ACC112 (cell line): ENCODE results near the gene PLAC8.

Experiments
- H2AFZ ChIP-seq: fragments of 200-600 bp; sonication (generic); one replicate; pipeline ENCODE4 v1.6.0; 2017; ENCODE audit warnings: antibody characterized with exemption, low read length; ENCODE audit not compliant: unreplicated experiment
- H3K27ac ChIP-seq: fragments of 200-600 bp; sonication (generic); 2 replicates; pipeline ENCODE4 v1.5.1; 2014; ENCODE audit warnings: low read depth, mild to moderate bottlenecking, antibody characterized with exemption, low read length, moderate library complexity
- H3K27me3 ChIP-seq: fragments of 200-600 bp; sonication (generic); 2 replicates; pipeline ENCODE4 v1.6.1; 2014; ENCODE audit warnings: mild to moderate bottlenecking, antibody characterized with exemption, low read length, moderate library complexity, mixed read lengths; ENCODE audit not compliant: insufficient read depth
- H3K36me3 ChIP-seq: fragments of 200-600 bp; sonication (generic); 2 replicates; pipeline ENCODE4 v1.6.1; 2016; ENCODE audit warnings: mild to moderate bottlenecking, antibody characterized with exemption, low read length, moderate library complexity, mixed read lengths; ENCODE audit not compliant: insufficient read depth
- H3K4me1 ChIP-seq: fragments of 200-600 bp; sonication (generic); one replicate; pipeline ENCODE4 v1.6.1; 2016; ENCODE audit warnings: low read length, mixed read lengths; ENCODE audit not compliant: insufficient read depth, unreplicated experiment, control insufficient read depth
- H3K4me3 ChIP-seq: fragments of 200-600 bp; sonication (generic); 2 replicates; pipeline ENCODE4 v1.5.1; 2014; ENCODE audit warnings: mild to moderate bottlenecking, low read depth, low read length
- H3K79me2 ChIP-seq: fragments of 200-600 bp; sonication (generic); one replicate; pipeline ENCODE4 v1.6.0; 2016; ENCODE audit warnings: low read length; ENCODE audit not compliant: control insufficient read depth, unreplicated experiment, insufficient read depth

Gene PLAC8

DNA sequence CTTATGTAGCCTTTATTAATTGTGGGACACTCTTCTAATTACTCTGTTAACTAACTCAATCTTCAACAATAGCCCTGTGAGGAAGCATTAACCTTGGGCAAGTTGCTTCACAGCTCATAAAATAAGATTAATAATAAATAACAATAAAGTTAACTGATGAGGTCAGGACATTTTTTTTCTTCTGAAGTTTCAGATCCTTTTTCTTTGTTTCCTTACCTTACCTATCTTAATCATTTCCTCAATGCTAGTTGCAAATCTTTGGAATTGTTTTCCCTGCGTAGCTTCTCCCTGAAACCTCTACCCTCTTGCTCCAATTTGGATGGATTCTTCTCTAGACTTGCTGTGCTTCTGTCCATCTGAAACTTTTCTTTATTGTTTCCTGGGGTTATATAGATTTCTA, 17.5 kb upstream of the PLAC8 start:
- H3K79me2 ChIP-seq = no peaks in the 10 kb centered on the region
- no peak overlapping the region for H3K27ac ChIP-seq
- peaks cover 6% of the 10 kb centered on the region for H3K4me1 ChIP-seq
- H3K27me3 ChIP-seq = no peaks in the 10 kb centered on the region
- H2AFZ ChIP-seq = no peak overlapping the region
- H3K4me3 ChIP-seq = no peak overlapping the region
- no peaks in the 10 kb centered on the region for H3K36me3 ChIP-seq

GRCh38 chr4:83129264-83129663, 14.7 kb upstream of the PLAC8 start:
- Histone ChIP-seq H3K27me3 (no peaks in the 10 kb centered on the region), H3K79me2 (no peaks in the 10 kb centered on the region), H3K4me1 (peaks cover 6% of the 10 kb centered on the region), H2AFZ (no peak overlapping the region), H3K36me3 (no peaks in the 10 kb centered on the region), H3K4me3 (no peak overlapping the region), H3K27ac (peak overlapping the region; percentile 10; the same call in 1 of the 2 replicates)

DNA sequence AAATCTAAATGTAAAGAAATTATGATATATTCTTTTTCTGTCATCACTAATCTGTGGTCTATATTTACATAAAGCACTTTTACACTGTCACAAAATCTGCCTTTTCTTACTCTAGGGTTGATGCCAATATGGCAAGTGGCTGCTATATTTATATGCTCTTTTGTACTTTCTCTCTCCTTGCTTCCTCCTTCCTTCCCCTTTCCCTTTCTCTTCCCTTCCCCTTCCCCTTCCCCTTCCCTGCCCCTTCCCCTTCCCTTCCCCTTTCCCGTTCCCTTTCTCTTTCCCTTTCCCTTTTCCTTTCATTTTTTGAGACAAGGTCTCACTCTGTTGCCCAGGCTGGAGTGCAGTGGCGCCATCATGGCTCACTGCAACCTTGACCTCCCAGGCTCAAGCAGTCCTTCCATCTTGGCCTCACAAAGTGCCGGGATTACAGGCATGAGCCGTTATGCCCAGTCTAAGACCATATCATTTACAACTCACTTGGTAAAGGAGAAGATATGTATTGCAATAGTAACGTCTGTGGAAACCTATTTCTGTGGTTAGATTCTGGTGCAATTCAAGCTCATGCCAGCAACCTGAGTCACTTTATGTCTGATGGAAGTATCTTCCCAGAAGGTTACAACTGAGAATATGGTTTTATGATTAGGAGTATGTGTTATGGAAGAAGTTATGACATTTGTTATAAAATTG, 13.9 kb upstream of the PLAC8 start:
- Histone ChIP-seq H3K79me2 (no peaks in the 10 kb centered on the region), H3K27ac (peak overlapping the region; percentile 52), H3K4me3 (no peak overlapping the region), H3K4me1 (peaks cover 6% of the 10 kb centered on the region), H2AFZ (no peak overlapping the region), H3K36me3 (no peaks in the 10 kb centered on the region), H3K27me3 (no peaks in the 10 kb centered on the region)

DNA sequence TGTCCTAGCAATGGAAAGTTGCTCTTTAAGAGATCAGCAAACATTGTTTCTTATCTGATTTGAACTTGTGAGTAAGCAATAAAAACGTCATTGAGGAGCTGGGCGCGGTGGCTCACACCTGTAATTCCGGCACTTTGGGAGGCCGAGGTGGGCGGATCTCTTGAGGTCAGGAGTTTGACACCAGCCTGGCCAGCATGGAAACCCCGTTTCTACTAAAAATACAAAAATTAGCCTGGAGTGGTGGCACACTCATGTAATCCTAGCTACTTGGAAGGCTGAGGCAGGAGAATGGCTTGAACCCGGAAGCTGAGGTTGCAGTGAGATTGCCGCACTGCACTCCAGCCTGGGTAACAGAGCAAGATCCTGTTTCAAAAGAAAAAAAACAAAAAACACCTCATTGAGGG, 11.2 kb upstream of the PLAC8 start:
- Histone ChIP-seq H2AFZ (no peak overlapping the region), H3K4me1 (peaks cover 6% of the 10 kb centered on the region), H3K36me3 (no peaks in the 10 kb centered on the region), H3K27ac (no peak overlapping the region), H3K27me3 (no peaks in the 10 kb centered on the region), H3K79me2 (no peaks in the 10 kb centered on the region), H3K4me3 (no peak overlapping the region)

DNA sequence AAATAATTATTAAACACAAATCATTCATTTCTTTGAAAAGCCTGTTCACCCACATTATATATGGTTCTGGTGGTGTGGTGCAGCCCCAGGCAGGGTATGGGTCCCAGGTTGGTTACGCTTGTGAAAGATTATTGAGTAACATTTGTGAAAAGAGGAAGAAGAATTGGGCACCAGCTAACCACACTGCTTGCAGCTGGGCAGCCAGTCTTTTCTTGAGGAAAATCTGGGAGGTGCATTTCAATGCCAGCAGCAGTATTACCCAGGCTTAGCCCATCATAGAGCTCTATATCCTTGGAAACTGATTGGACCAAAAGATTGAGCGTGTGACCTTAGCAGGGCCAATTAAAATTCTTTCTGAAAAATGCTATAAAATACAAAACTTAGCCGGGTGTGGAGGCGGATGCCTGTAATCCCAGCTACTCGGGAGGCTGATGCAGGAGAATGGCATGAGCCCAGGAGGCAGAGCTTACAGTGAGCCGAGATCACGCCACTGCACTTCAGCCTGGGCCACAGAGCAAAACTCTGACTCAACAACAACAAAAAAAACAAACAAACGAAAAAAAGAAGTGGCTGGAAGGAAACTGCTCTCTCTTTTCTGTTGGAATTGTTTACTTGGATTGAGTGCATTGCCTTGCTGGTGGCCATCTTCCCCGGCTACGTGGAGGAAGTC, 9.7 kb upstream of the PLAC8 start:
- no peak overlapping the region for H3K27ac ChIP-seq
- no peaks in the 10 kb centered on the region for H3K79me2 ChIP-seq
- H3K4me3 ChIP-seq = no peak overlapping the region
- no peaks in the 10 kb centered on the region for H3K27me3 ChIP-seq
- no peaks in the 10 kb centered on the region for H3K36me3 ChIP-seq
- H3K4me1 ChIP-seq = peaks cover 6% of the 10 kb centered on the region
- no peak overlapping the region for H2AFZ ChIP-seq

- H2AFZ ChIP-seq = no peak overlapping the region
- no peaks in the 10 kb centered on the region for H3K4me1 ChIP-seq
- H3K36me3 ChIP-seq = no peaks in the 10 kb centered on the region
- H3K79me2 ChIP-seq = no peaks in the 10 kb centered on the region
- no peaks in the 10 kb centered on the region for H3K27me3 ChIP-seq
- H3K4me3 ChIP-seq = no peak overlapping the region
- no peak overlapping the region for H3K27ac ChIP-seq
These were observed 6.7 kb upstream of the PLAC8 start for GRCh38 chr4:83121246-83121645.

DNA sequence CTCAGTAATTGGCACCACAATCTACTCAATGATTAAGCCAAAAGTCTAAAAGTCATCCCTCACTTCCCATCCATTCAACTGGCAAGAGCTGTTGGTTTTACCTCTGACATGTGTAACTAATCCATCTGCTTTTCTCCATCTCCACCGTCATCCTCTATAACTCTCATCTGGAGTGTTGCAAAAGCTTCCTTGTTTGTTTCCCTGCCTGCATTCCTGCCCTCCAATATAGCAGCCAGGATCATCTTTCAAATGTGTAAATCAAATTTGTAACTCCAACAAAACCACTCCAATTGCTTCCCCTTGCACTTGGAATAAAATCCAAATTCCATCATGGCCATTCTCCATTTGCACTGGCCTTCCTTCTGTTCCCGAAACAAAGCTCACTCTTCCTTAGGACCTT, 4.3 kb upstream of the PLAC8 start:
- H3K27me3 ChIP-seq = no peaks in the 10 kb centered on the region
- no peak overlapping the region for H2AFZ ChIP-seq
- no peaks in the 10 kb centered on the region for H3K79me2 ChIP-seq
- no peak overlapping the region for H3K4me3 ChIP-seq
- peaks cover 15% of the 10 kb centered on the region for H3K4me1 ChIP-seq
- H3K27ac ChIP-seq = no peak overlapping the region
- no peaks in the 10 kb centered on the region for H3K36me3 ChIP-seq

DNA sequence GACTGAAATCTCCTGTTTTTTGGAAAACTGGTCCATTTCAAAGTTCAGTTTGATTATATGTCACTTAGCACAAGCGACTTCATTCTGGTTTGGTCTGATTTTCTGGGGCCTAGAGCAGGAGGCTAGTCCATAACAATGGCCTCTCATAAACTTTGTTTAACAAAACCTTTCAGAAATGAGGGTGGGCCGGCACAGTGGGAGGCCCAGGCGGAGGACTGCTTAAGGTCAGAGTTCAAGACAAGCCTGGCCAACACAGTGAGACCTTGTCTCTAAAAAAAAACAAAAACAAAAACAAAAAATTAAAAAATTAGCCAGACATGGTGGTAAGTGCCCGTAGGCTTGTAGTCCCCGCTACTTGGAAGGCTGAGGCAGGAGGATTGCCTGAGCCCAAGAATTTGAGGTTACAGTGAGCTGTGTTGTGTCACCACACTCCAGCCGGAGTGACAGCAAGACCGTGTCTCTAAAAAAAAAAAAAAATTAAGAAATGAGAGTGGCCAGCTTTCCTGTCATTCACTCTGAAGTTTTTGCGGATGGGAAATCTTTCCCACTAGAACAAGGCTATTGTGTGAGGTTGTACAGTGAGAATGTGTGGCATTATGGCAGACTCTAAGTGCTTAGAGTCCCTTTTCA, 1.2 kb upstream of the PLAC8 start:
- Histone ChIP-seq H3K79me2 (no peaks in the 10 kb centered on the region), H3K27ac (no peak overlapping the region), H3K4me3 (no peak overlapping the region), H3K4me1 (peaks cover 15% of the 10 kb centered on the region), H2AFZ (no peak overlapping the region), H3K36me3 (no peaks in the 10 kb centered on the region), H3K27me3 (no peaks in the 10 kb centered on the region)

GRCh38 chr4:83115000-83115399, 471 bp upstream of the PLAC8 start:
- peaks cover 18% of the 10 kb centered on the region for H3K4me1 ChIP-seq

GRCh38 chr4:83113429-83113786, 1.1 kb downstream of the PLAC8 start:
- Histone ChIP-seq H2AFZ (no peak overlapping the region), H3K4me3 (no peak overlapping the region), H3K79me2 (no peaks in the 10 kb centered on the region), H3K27ac (no peak overlapping the region), H3K27me3 (no peaks in the 10 kb centered on the region), H3K36me3 (no peaks in the 10 kb centered on the region), H3K4me1 (peaks cover 18% of the 10 kb centered on the region)

More at GRCh38 chr4:83115000-83115399, 471 bp upstream of the PLAC8 start:
- Histone ChIP-seq H3K4me3 (no peak overlapping the region; the same call in 1 of the 2 replicates), H3K36me3 (no peaks in the 10 kb centered on the region), H3K27me3 (no peaks in the 10 kb centered on the region), H3K79me2 (no peaks in the 10 kb centered on the region), H2AFZ (peak overlapping the region; percentile 52), H3K27ac (no peak overlapping the region)
